HL-60 (cell line): ENCODE measurements around the gene CEP89.
"Not testable (repeated sequence)": the region's sequence is repeated elsewhere in the genome, so short reads cannot be mapped to it uniquely, and the experiment has no call there.

Experiments used
- GABPA ChIP-seq: IDR thresholded peaks from 2 replicates; pipeline ENCODE4 v1.6.1; 2012; ENCODE audit warnings: low read depth
- POLR2AphosphoS5 ChIP-seq: IDR thresholded peaks from 2 replicates; pipeline ENCODE4 v1.6.1; 2012; ENCODE audit warnings: low read depth
- SPI1 ChIP-seq: IDR thresholded peaks from 2 replicates; pipeline ENCODE4 v1.6.1; 2012; ENCODE audit warnings: low read depth, mild to moderate bottlenecking, borderline replicate concordance
- TF ChIP-seq, protein P1 (sequence below): IDR thresholded peaks from one replicate; pipeline ENCODE4 v1.5.1; 2011; ENCODE audit warnings: low read length, control low read depth, inconsistent platforms; ENCODE audit not compliant: insufficient read depth
- TF ChIP-seq, protein P2 (sequence below): IDR thresholded peaks from 2 replicates; pipeline ENCODE4 v1.6.1; 2012; ENCODE audit warnings: low read depth; ENCODE audit not compliant: insufficient replicate concordance

- TF ChIP-seq, protein P1, sequence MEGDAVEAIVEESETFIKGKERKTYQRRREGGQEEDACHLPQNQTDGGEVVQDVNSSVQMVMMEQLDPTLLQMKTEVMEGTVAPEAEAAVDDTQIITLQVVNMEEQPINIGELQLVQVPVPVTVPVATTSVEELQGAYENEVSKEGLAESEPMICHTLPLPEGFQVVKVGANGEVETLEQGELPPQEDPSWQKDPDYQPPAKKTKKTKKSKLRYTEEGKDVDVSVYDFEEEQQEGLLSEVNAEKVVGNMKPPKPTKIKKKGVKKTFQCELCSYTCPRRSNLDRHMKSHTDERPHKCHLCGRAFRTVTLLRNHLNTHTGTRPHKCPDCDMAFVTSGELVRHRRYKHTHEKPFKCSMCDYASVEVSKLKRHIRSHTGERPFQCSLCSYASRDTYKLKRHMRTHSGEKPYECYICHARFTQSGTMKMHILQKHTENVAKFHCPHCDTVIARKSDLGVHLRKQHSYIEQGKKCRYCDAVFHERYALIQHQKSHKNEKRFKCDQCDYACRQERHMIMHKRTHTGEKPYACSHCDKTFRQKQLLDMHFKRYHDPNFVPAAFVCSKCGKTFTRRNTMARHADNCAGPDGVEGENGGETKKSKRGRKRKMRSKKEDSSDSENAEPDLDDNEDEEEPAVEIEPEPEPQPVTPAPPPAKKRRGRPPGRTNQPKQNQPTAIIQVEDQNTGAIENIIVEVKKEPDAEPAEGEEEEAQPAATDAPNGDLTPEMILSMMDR, result not testable (repeated sequence)
- not testable (repeated sequence) for TF ChIP-seq GABPA, SPI1, POLR2AphosphoS5
- TF ChIP-seq, protein P2, sequence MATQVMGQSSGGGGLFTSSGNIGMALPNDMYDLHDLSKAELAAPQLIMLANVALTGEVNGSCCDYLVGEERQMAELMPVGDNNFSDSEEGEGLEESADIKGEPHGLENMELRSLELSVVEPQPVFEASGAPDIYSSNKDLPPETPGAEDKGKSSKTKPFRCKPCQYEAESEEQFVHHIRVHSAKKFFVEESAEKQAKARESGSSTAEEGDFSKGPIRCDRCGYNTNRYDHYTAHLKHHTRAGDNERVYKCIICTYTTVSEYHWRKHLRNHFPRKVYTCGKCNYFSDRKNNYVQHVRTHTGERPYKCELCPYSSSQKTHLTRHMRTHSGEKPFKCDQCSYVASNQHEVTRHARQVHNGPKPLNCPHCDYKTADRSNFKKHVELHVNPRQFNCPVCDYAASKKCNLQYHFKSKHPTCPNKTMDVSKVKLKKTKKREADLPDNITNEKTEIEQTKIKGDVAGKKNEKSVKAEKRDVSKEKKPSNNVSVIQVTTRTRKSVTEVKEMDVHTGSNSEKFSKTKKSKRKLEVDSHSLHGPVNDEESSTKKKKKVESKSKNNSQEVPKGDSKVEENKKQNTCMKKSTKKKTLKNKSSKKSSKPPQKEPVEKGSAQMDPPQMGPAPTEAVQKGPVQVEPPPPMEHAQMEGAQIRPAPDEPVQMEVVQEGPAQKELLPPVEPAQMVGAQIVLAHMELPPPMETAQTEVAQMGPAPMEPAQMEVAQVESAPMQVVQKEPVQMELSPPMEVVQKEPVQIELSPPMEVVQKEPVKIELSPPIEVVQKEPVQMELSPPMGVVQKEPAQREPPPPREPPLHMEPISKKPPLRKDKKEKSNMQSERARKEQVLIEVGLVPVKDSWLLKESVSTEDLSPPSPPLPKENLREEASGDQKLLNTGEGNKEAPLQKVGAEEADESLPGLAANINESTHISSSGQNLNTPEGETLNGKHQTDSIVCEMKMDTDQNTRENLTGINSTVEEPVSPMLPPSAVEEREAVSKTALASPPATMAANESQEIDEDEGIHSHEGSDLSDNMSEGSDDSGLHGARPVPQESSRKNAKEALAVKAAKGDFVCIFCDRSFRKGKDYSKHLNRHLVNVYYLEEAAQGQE, result not testable (repeated sequence)
These were observed 139.7 kb downstream of the CEP89 start for GRCh38 chr19:32832094-32832493.
